B cell (primary cell): Measurements from ENCODE around the gene SPEG. TPM values are rescaled to one million over a fixed set of nuclear protein-coding genes. Genes with fewer than 3 reads are reported as not detected.

Experiments used
- ATAC-seq: fragments of 200-7000 bp; cut with Tn5 transposase; one replicate; pipeline ENCODE4 v1.10.0; 2021; ENCODE audit warnings: low read depth, mild to moderate bottlenecking, moderate number of reproducible peaks, moderate library complexity
- CTCF ChIA-PET: fragments of 350-600 bp; sonication (Branson Sonifier 250); formaldehyde crosslinking; loops from one replicate; lab custom pipeline; 2021; ENCODE audit warnings: antibody characterized with exemption, inconsistent platforms; lab: Charles Lee
- POLR2A ChIA-PET: fragments of 350-600 bp; sonication (Branson Sonifier 250); formaldehyde crosslinking; loops from one replicate; lab custom pipeline; 2021; ENCODE audit warnings: antibody characterized with exemption; lab: Charles Lee
- DNase-seq: peaks from one replicate; pipeline ENCODE4 v3.0.0; 2013
- H2AFZ ChIP-seq: 2 replicates; pipeline ENCODE4 v1.6.1; 2012; ENCODE audit warnings: mild to moderate bottlenecking, low read depth, low read length; ENCODE audit not compliant: insufficient read depth, poor library complexity, severe bottlenecking
- H3K27ac ChIP-seq, 2 donors: 1 replicate in 1 of 2; 2 replicates in 1 of 2; pipeline ENCODE4 v1.5.1; 2012 to 2013; ENCODE audit warnings: low read length in 2 of 2, mild to moderate bottlenecking in 2 of 2, moderate library complexity in 1 of 2
- H3K27me3 ChIP-seq, 4 experiments: fragments of 200-600 bp in 1 of 4; sonication (generic) in 1 of 4; replicated peaks in 1 of 4; 1 replicate in 2 of 4; 2 replicates in 2 of 4; pipeline versions ENCODE4 v1.6.1 to v1.7.0; 2013 to 2016; ENCODE audit warnings: low read length in 3 of 4, mild to moderate bottlenecking in 2 of 4, mixed read lengths in 1 of 4, moderate library complexity in 1 of 4; ENCODE audit not compliant: insufficient read depth in 4 of 4, control insufficient read depth in 3 of 4; ENCODE audit errors: control extremely low read depth in 1 of 4
- H3K36me3 ChIP-seq, 2 experiments: replicated peaks in 1 of 2; 1 replicate in 1 of 2; 2 replicates in 1 of 2; pipeline versions ENCODE4 v1.6.1 to v1.7.1; 2013; ENCODE audit warnings: low read length in 1 of 2; ENCODE audit not compliant: insufficient read depth in 2 of 2, control insufficient read depth in 1 of 2; ENCODE audit errors: control extremely low read depth in 1 of 2, extremely low read depth in 1 of 2
- H3K4me1 ChIP-seq, 2 donors: fragments of 200-600 bp in 1 of 2; sonication (generic) in 1 of 2; 1 replicate in 1 of 2; 2 replicates in 1 of 2; pipeline versions ENCODE4 v1.5.1 to v1.6.1; 2013 to 2017; ENCODE audit warnings: low read length in 2 of 2; ENCODE audit not compliant: control insufficient read depth in 2 of 2, insufficient read depth in 2 of 2
- H3K4me2 ChIP-seq: replicated peaks from 2 replicates; pipeline ENCODE3; 2012; ENCODE audit warnings: mild to moderate bottlenecking, low read depth, low read length; ENCODE audit not compliant: poor library complexity, severe bottlenecking
- H3K4me3 ChIP-seq, 5 experiments: fragments of 200-600 bp in 1 of 5; sonication (generic) in 1 of 5; 1 replicate in 3 of 5; 2 replicates in 2 of 5; pipeline versions ENCODE4 v1.5.1 to v1.7.0; 2011 to 2016; ENCODE audit warnings: low read length in 4 of 5, mild to moderate bottlenecking in 4 of 5, low read depth in 2 of 5, control low read depth in 1 of 5, moderate library complexity in 1 of 5; ENCODE audit not compliant: insufficient read depth in 1 of 5; ENCODE audit errors: control extremely low read depth in 1 of 5, extremely low read depth in 1 of 5
- H3K79me2 ChIP-seq: fragments of 200-600 bp; sonication (generic); one replicate; pipeline ENCODE4 v1.6.0; 2016; ENCODE audit warnings: low read length; ENCODE audit not compliant: control insufficient read depth, insufficient read depth
- H3K9ac ChIP-seq: fragments of 200-600 bp; sonication (generic); 2 replicates; pipeline ENCODE4 v1.6.1; 2017; ENCODE audit warnings: mild to moderate bottlenecking, low read length, moderate library complexity
- H3K9me3 ChIP-seq, 3 donors: one replicate each; pipeline versions ENCODE4 v1.6.1 to v1.7.1; 2013; ENCODE audit warnings: low read length in 2 of 3; ENCODE audit not compliant: control insufficient read depth in 2 of 3, insufficient read depth in 1 of 3; ENCODE audit errors: control extremely low read depth in 1 of 3
- H4K20me1 ChIP-seq: 2 replicates; pipeline ENCODE4 v1.6.0; 2012; ENCODE audit warnings: mild to moderate bottlenecking, low read length; ENCODE audit not compliant: insufficient read depth, control insufficient read depth, poor library complexity, severe bottlenecking
- H3K27ac Mint-ChIP-seq: one replicate; pipeline ENCODE4 v1.8.0; 2021; ENCODE audit warnings: mixed read lengths
- H3K27me3 Mint-ChIP-seq: one replicate; pipeline ENCODE4 v1.8.0; 2021; ENCODE audit warnings: mixed read lengths
- H3K4me1 Mint-ChIP-seq: one replicate; pipeline ENCODE4 v1.8.0; 2021; ENCODE audit warnings: mixed read lengths
- H3K4me3 Mint-ChIP-seq: one replicate; pipeline ENCODE4 v1.8.0; 2021; ENCODE audit warnings: mixed read lengths
- H3K9me3 Mint-ChIP-seq: one replicate; pipeline ENCODE4 v1.8.0; 2022; ENCODE audit warnings: mixed read lengths; ENCODE audit not compliant: insufficient read depth
- EZH2 ChIP-seq: IDR thresholded peaks from 2 replicates; pipeline ENCODE4 v1.6.1; 2012; ENCODE audit warnings: borderline replicate concordance, low read depth, mild to moderate bottlenecking, moderate library complexity, low read length; ENCODE audit not compliant: insufficient read depth, poor library complexity, severe bottlenecking
- WGBS: methylation state at CpG from one replicate; pipeline ENCODE4 v1.1.5; 2013; ENCODE audit warnings: missing lambda C conversion rate; ENCODE audit not compliant: insufficient coverage; 5-methylcytosine and 5-hydroxymethylcytosine counted together
- intact Hi-C: fragments of 100-400 bp; cut with micrococcal nuclease; formaldehyde crosslinking; loops from one replicate; pipeline ENCODE4 v1.10.0; 2022
- polyA plus RNA-seq: library from polyadenylated mRNA; depleted of rRNA; stranded (reverse); fragments of >200 nt; gene quantifications from 2 replicates; pipeline ENCODE4 v1.2.3, GENCODE V29; 2012
- total RNA-seq, 2 donors: library from RNA; stranded (reverse); fragments of 120-200 nt in 1 of 2; gene quantifications; 1 replicate in 1 of 2; 2 replicates in 1 of 2; pipeline versions ENCODE4 v1.2.3 to v1.2.4, GENCODE V29; 2013 to 2022
- TF ChIP-seq, protein P1 (sequence below): fragments of 200-600 bp; IDR thresholded peaks from one replicate; pipeline ENCODE4 v1.8.0; 2022; ENCODE audit warnings: antibody characterized with exemption, mild to moderate bottlenecking

Gene SPEG
- total and polyA plus RNA-seq, 2 donors (not counting 1 experiment from before 2014, with no cell fraction given), result 0.03 to 0.74 TPM

DNA sequence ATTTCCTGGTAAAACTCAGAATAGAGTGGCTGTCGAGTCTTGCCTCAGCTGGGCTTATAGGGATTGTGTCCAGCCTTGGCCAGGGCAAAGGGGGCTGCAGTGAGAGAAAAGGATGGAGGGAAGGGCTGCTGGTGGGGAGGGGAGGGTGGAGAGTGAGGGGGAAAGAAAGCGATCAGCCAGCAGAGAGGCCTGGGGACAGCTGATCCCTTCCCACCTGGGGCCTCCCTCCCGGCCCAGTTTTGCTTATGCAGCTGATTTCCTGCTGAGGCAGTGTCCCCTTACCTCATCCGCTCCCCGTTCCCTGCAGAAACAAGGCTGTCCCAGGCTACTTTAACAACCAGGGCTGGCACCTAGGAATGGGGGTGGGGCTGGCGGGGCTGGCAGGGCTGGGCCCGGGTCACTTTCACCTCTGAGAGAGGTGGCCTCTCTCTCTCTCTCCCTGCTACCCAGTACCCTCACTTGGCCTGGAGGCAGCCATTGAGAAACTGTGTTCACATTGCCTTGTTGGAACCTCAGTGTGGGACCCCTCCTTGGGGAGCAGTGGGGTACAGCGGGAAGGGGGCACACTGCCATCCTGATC, 51.8 kb downstream of the SPEG start:
- 59% methylated on average over 6 of the region's 8 CpGs for WGBS
- Histone ChIP-seq H3K9ac (no peak overlapping the region), H3K27ac (no peak overlapping the region), H3K4me3 (no peak overlapping the region), H4K20me1 (no peaks in the 10 kb centered on the region), H3K4me1 (peaks cover 7 to 16% of the 10 kb centered on the region in 2 donors), H2AFZ (no peak overlapping the region), H3K79me2 (no peaks in the 10 kb centered on the region), H3K27me3 (peaks cover 0 to 56% (median 21%) of the 10 kb centered on the region in 4 experiments), H3K4me2 (no peak overlapping the region), H3K9me3 (peaks cover 0 to 3% (median 0%) of the 10 kb centered on the region in 3 donors), H3K36me3 (no peaks in the 10 kb centered on the region)
- Mint-ChIP-seq H3K4me3 (no peak overlapping the region), H3K27me3 (peaks cover 49% of the 10 kb centered on the region), H3K27ac (no peak overlapping the region), H3K4me1 (peaks cover 10% of the 10 kb centered on the region), H3K9me3 (no peaks in the 10 kb centered on the region)
- intact Hi-C loops, result no loop called here
- no peak for TF ChIP-seq EZH2
- TF ChIP-seq, protein P1, sequence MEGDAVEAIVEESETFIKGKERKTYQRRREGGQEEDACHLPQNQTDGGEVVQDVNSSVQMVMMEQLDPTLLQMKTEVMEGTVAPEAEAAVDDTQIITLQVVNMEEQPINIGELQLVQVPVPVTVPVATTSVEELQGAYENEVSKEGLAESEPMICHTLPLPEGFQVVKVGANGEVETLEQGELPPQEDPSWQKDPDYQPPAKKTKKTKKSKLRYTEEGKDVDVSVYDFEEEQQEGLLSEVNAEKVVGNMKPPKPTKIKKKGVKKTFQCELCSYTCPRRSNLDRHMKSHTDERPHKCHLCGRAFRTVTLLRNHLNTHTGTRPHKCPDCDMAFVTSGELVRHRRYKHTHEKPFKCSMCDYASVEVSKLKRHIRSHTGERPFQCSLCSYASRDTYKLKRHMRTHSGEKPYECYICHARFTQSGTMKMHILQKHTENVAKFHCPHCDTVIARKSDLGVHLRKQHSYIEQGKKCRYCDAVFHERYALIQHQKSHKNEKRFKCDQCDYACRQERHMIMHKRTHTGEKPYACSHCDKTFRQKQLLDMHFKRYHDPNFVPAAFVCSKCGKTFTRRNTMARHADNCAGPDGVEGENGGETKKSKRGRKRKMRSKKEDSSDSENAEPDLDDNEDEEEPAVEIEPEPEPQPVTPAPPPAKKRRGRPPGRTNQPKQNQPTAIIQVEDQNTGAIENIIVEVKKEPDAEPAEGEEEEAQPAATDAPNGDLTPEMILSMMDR, result no peak
- ATAC-seq (no peak), DNase-seq (no peak)
- CTCF ChIA-PET, result interaction anchor here (1.5 kb wide), 1 partner anchor 23 kb away, joined by 5 read pairs; no protein-coding TSS in a partner anchor
- POLR2A ChIA-PET, result no interaction called here

GRCh38 chr2:219488149-219488843, 53.7 kb downstream of the SPEG start:
- Histone ChIP-seq H4K20me1 (no peaks in the 10 kb centered on the region), H2AFZ (no peak overlapping the region), H3K4me1 (peaks cover 7 to 16% of the 10 kb centered on the region in 2 donors), H3K9me3 (peaks cover 0 to 3% (median 0%) of the 10 kb centered on the region in 3 donors), H3K27me3 (peaks cover 0 to 58% (median 26%) of the 10 kb centered on the region in 4 experiments), H3K4me2 (no peak overlapping the region), H3K36me3 (no peaks in the 10 kb centered on the region), H3K27ac (no peak overlapping the region), H3K4me3 (no peak overlapping the region), H3K9ac (no peak overlapping the region), H3K79me2 (no peaks in the 10 kb centered on the region)
- DNase-seq, result no peak
- intact Hi-C loops, result no loop called here
- peaks cover 49% of the 10 kb centered on the region for H3K27me3 Mint-ChIP-seq
- H3K4me3 Mint-ChIP-seq, result no peak overlapping the region
- H3K9me3 Mint-ChIP-seq, result no peaks in the 10 kb centered on the region
- ChIA-PET POLR2A (no interaction called here), CTCF (interaction anchor here (0.8 kb wide), 1 partner anchor 42 kb away, joined by 4 read pairs; no protein-coding TSS in a partner anchor)
- no peak overlapping the region for H3K27ac Mint-ChIP-seq
- H3K4me1 Mint-ChIP-seq, result peaks cover 10% of the 10 kb centered on the region
- WGBS, result 88% methylated on average over 3 of the region's 17 CpGs
- ATAC-seq, result no peak
- no peak for TF ChIP-seq EZH2
- TF ChIP-seq, protein P1, result no peak
